ENCODE data around the gene WNK4.

- TF ChIP-seq TCF7 (CRISPR knock-in tag; IDR thresholded peaks at IDR 0.05; ENCODE audit: low read depth) (no peak), ZNF423 (CRISPR knock-in tag; IDR thresholded peaks at IDR 0.05) (no peak), ZBTB43 (CRISPR knock-in tag; IDR thresholded peaks at IDR 0.05) (no peak), E2F5 (CRISPR knock-in tag; IDR thresholded peaks at IDR 0.05) (no peak), CTCF (IDR thresholded peaks at IDR 0.05) (no peak), USF1 (CRISPR knock-in tag; IDR thresholded peaks at IDR 0.05) (no peak), ZNF671 (CRISPR knock-in tag; IDR thresholded peaks at IDR 0.05) (no peak), NR3C1 (CRISPR knock-in tag; conservative IDR thresholded peaks at IDR 0.05; ENCODE audit: low read depth) (no peak), NR2C2 (CRISPR knock-in tag; IDR thresholded peaks at IDR 0.05) (no peak), CBFB (CRISPR knock-in tag; IDR thresholded peaks at IDR 0.05; ENCODE audit: low read depth) (no peak), ARID4B (CRISPR knock-in tag; IDR thresholded peaks at IDR 0.05; ENCODE audit: borderline replicate concordance) (no peak), CREM (CRISPR knock-in tag; IDR thresholded peaks at IDR 0.05) (no peak)
Measured at GRCh38 chr17:42787266-42787665, 6.9 kb downstream of the WNK4 start.
